Activated naive CD4-positive, alpha-beta T cell treated with anti-CD3 and anti-CD28 coated beads, Interleukin-2, amount 10 ng/mL, durations not matched to agents 7 days and 5 days (primary cell): ENCODE results near the gene LINGO4.

ENCODE experiments used
- CTCF ChIA-PET: fragments of 350-600 bp; sonication (Branson Sonifier 250); formaldehyde crosslinking; loops from one replicate; lab custom pipeline; 2021; ENCODE audit warnings: antibody characterized with exemption; lab: Charles Lee
- DNase-seq: peaks from one replicate; pipeline ENCODE4 v3.0.0-alpha.2; 2020
- H3K27ac Mint-ChIP-seq: one replicate; pipeline ENCODE4 v1.8.0; 2021; ENCODE audit warnings: mild to moderate bottlenecking, moderate library complexity, mixed read lengths
- H3K27me3 Mint-ChIP-seq: one replicate; pipeline ENCODE4 v1.8.0; 2021; ENCODE audit warnings: mild to moderate bottlenecking, mixed read lengths
- H3K36me3 Mint-ChIP-seq: one replicate; pipeline ENCODE4 v1.8.0; 2021; ENCODE audit warnings: mixed read lengths
- H3K4me1 Mint-ChIP-seq: one replicate; pipeline ENCODE4 v1.8.0; 2021; ENCODE audit warnings: mixed read lengths
- H3K4me3 Mint-ChIP-seq: one replicate; pipeline ENCODE4 v1.8.0; 2021; ENCODE audit warnings: mild to moderate bottlenecking, moderate library complexity, mixed read lengths
- H3K9me3 Mint-ChIP-seq: one replicate; pipeline ENCODE4 v1.8.0; 2021; ENCODE audit warnings: mixed read lengths

The LINGO4 gene

DNA sequence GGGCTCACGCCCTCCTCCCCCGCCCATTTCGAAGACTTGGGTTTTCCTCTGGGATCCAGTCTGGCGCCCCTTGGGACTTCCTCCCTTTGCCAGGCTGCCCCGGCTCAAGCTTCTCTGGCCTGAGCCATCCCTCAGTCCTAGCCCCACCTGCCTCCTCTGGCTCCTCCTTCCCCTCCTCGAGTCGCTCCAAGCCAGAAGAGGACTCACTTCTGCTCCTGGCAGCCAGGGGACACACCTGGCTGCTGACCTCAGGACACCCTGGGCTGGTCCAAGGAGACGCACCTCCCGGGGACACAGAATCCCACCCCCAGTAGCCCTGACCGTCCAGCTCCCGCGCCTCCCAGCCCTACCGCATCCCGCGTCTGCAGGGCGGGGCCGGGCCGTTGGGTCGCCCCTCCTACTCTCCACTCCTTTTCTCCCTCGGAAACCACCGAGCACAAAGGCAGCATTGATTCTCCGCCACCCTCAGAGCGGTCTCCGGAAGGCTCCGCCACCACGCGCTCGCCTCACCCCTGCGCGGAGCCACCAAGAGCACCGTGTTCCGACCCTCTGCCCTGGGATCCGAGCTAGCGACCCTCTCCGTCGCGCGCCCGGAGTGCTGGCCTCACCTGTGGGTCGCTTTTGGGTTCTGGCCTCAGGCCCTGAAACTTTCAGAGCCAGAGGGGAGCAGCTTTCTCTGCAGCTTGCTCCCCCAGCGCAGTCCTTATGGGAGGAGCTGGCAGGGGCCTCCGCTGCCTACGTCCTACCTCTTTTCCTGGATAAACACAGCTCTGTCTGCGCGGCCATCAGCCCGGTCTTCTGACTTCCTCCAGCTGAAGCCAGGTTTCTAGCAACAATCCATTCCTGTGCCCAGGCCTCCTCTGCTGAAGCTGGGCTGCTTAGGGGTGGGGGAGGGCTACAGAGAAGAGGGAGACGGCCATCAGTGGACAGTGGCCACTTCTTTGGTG is 34.5 kb upstream of the LINGO4 start, which contains the start of gene C2CD4D:
C2CD4D (minus strand) TSS at position 364 of the 947 bp plus-strand sequence. CDS start 831 bp downstream, outside the sequence.
- peak within 1 kb of the TSS; percentile 73 for H3K27ac Mint-ChIP-seq
- CTCF ChIA-PET, result interaction anchor here (1.0 to 1.6 kb wide), 5 partner anchors 9 to 105 kb away, joined by 3 to 5 read pairs (median 4); partner anchors contain the start of gene THEM5
- no peaks in the 10 kb centered on the region for H3K9me3 Mint-ChIP-seq
- no peaks in the 10 kb centered on the region for H3K36me3 Mint-ChIP-seq
- peaks cover 51% of the 10 kb centered on the region for H3K4me1 Mint-ChIP-seq
- DNase-seq, result peak; percentile 78
- peaks cover 44% of the 10 kb centered on the region for H3K27me3 Mint-ChIP-seq
- H3K4me3 Mint-ChIP-seq, result peak within 1 kb of the TSS; percentile 74

DNA sequence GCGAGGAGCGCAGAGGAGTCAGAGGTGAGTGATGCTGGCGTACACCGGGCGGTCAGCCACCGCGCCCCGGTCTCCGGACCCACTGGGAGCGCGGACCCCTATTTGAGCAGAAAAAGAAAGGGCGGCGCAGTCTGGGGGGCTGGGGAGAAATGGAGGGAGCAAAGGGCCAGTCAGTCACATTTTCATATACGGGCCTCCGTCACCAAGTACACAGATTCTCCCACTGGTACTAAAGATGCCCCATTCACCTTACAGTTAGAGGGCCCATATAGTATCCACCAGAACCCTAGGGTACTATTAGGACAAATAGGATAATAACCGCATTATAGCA is 33.8 kb upstream of the LINGO4 start:
- Mint-ChIP-seq H3K36me3 (no peaks in the 10 kb centered on the region), H3K9me3 (no peaks in the 10 kb centered on the region), H3K4me1 (peaks cover 55% of the 10 kb centered on the region), H3K27ac (peak overlapping the region; percentile 73), H3K27me3 (peaks cover 38% of the 10 kb centered on the region), H3K4me3 (peak overlapping the region; percentile 74)
- CTCF ChIA-PET, result interaction anchor here (1.2 to 1.6 kb wide), 2 partner anchors 8 to 42 kb away, joined by 4 read pairs; no protein-coding TSS in a partner anchor
- no peak for DNase-seq

DNA sequence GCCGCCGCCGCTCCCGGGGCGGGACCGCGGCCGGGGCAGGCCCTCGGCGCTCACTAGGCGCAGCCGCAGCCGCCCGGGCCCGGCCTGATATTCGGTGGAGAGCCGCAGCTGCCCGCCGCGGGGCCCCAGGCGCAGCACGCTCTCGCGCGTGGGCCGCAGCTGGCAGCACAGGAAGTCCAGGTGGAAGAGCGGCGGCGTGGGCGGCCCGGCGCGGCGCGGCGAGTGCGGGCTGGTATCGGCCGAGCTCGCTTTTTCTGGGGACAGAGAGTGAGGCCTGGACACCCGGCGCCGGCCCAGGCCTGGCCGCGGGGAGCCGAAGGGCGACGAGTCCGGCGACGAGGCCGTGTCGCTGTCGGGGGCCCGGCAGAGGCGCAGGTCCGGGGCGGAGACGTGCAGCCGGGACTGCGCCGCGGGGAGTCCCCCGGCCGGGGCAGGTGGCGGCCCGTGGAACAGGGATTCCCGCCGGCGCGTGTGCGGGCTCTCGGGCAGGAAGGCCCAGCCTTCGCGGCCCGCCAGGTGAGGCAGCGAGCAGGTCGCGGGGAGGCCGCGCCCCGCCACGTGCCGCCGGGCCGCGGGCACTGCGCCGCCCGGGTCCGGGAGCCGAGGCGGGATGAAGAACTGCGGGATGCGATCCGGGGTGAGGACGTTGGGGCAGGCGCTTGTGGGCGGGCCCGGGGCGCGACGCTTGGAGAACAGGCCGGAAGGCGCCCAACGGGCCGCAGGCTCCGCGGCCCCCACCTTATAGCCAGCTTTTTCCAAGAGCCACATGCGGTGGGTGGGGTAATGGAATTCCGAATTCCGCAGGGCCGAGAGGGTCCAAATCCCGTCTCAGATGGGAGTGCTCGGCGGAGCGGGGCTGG is 33.2 kb upstream of the LINGO4 start:
- CTCF ChIA-PET, result interaction anchor here (1.6 kb wide), 1 partner anchor 8 kb away, joined by 4 read pairs; no protein-coding TSS in a partner anchor
- Mint-ChIP-seq H3K4me1 (peaks cover 61% of the 10 kb centered on the region), H3K36me3 (no peaks in the 10 kb centered on the region), H3K9me3 (no peaks in the 10 kb centered on the region), H3K27ac (peak overlapping the region; percentile 73), H3K4me3 (peak overlapping the region; percentile 74), H3K27me3 (peaks cover 38% of the 10 kb centered on the region)
- peak; percentile 52 for DNase-seq

DNA sequence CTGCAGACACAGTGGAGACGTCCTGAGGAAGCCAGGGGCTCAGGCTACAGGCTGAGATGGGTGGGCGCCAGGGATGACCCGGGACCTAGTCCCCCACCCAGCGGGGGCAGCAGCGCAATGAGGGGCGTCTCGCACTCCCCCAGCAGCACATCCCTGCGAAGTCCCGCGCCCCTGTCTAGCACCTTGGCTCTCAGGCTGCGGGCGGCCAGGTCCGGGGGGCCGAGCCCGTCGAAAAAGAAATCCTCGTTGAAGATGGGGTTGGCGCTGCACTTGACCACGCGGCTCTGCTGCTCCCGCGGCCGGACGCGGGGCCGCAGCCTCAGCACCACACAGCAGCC is 32.6 kb upstream of the LINGO4 start:
- CTCF ChIA-PET, result interaction anchor here (2.2 kb wide), 1 partner anchor 145 kb away, joined by 10 read pairs; no protein-coding TSS in a partner anchor
- Mint-ChIP-seq H3K27me3 (peaks cover 38% of the 10 kb centered on the region), H3K4me1 (peaks cover 66% of the 10 kb centered on the region), H3K9me3 (no peaks in the 10 kb centered on the region), H3K36me3 (no peaks in the 10 kb centered on the region), H3K4me3 (peak overlapping the region; percentile 72), H3K27ac (peak overlapping the region; percentile 90)
- DNase-seq, result no peak

GRCh38 chr1:151837197-151837596 is 32.0 kb upstream of the LINGO4 start:
- peak; percentile 39 for DNase-seq
- H3K4me3 Mint-ChIP-seq, result peak overlapping the region; percentile 72
- peak overlapping the region; percentile 90 for H3K27ac Mint-ChIP-seq
- CTCF ChIA-PET, result interaction anchor here (0.6 to 3.0 kb wide), 25 partner anchors 9 to 536 kb away, joined by 3 to 14 read pairs (median 4); partner anchors contain the start of genes MRPL9 and TUFT1
- H3K9me3 Mint-ChIP-seq, result no peaks in the 10 kb centered on the region
- peaks cover 38% of the 10 kb centered on the region for H3K27me3 Mint-ChIP-seq
- peaks cover 70% of the 10 kb centered on the region for H3K4me1 Mint-ChIP-seq
- no peaks in the 10 kb centered on the region for H3K36me3 Mint-ChIP-seq

GRCh38 chr1:151835596-151835995 is 30.4 kb upstream of the LINGO4 start:
- H3K4me3 Mint-ChIP-seq, result no peak overlapping the region
- H3K4me1 Mint-ChIP-seq, result peaks cover 78% of the 10 kb centered on the region
- peaks cover 43% of the 10 kb centered on the region for H3K27me3 Mint-ChIP-seq
- H3K36me3 Mint-ChIP-seq, result no peaks in the 10 kb centered on the region
- no peak for DNase-seq
- H3K27ac Mint-ChIP-seq, result no peak overlapping the region
- no peaks in the 10 kb centered on the region for H3K9me3 Mint-ChIP-seq
- CTCF ChIA-PET, result interaction anchor here (0.6 to 3.0 kb wide), 23 partner anchors 13 to 535 kb away, joined by 3 to 14 read pairs (median 4); partner anchors contain the start of genes MRPL9, TDRKH and TUFT1

GRCh38 chr1:151834239-151834638 is 29.0 kb upstream of the LINGO4 start:
- Mint-ChIP-seq H3K4me1 (peaks cover 77% of the 10 kb centered on the region), H3K4me3 (no peak overlapping the region), H3K9me3 (no peaks in the 10 kb centered on the region), H3K36me3 (no peaks in the 10 kb centered on the region), H3K27ac (no peak overlapping the region), H3K27me3 (peaks cover 29% of the 10 kb centered on the region)
- DNase-seq, result no peak
- CTCF ChIA-PET, result interaction anchor here (1.1 to 3.0 kb wide), 6 partner anchors 13 to 390 kb away, joined by 3 to 14 read pairs (median 4); no protein-coding TSS in a partner anchor

- no peak for DNase-seq
- H3K27me3 Mint-ChIP-seq, result peaks cover 23% of the 10 kb centered on the region
- H3K4me1 Mint-ChIP-seq, result peaks cover 81% of the 10 kb centered on the region
- CTCF ChIA-PET, result interaction anchor here (1.1 to 1.2 kb wide), 2 partner anchors 15 to 226 kb away, joined by 3 read pairs; no protein-coding TSS in a partner anchor
- H3K36me3 Mint-ChIP-seq, result no peaks in the 10 kb centered on the region
- no peaks in the 10 kb centered on the region for H3K9me3 Mint-ChIP-seq
- H3K4me3 Mint-ChIP-seq, result no peak overlapping the region
- H3K27ac Mint-ChIP-seq, result no peak overlapping the region
These were observed 28.1 kb upstream of the LINGO4 start for GRCh38 chr1:151833172-151833900.

- no peaks in the 10 kb centered on the region for H3K9me3 Mint-ChIP-seq
- CTCF ChIA-PET, result interaction anchor here (0.6 to 1.2 kb wide), 2 partner anchors 95 to 226 kb away, joined by 3 read pairs; no protein-coding TSS in a partner anchor
- peaks cover 85% of the 10 kb centered on the region for H3K4me1 Mint-ChIP-seq
- DNase-seq, result no peak
- H3K27ac Mint-ChIP-seq, result no peak overlapping the region
- no peaks in the 10 kb centered on the region for H3K36me3 Mint-ChIP-seq
- H3K27me3 Mint-ChIP-seq, result peaks cover 16% of the 10 kb centered on the region
- no peak overlapping the region for H3K4me3 Mint-ChIP-seq
These were observed 27.2 kb upstream of the LINGO4 start for GRCh38 chr1:151832318-151832980.

- no peak for DNase-seq
- H3K9me3 Mint-ChIP-seq, result no peaks in the 10 kb centered on the region
- H3K4me1 Mint-ChIP-seq, result peaks cover 81% of the 10 kb centered on the region
- CTCF ChIA-PET, result interaction anchor here (0.9 kb wide), 1 partner anchor 67 kb away, joined by 3 read pairs; no protein-coding TSS in a partner anchor
- no peak within 1 kb of the TSS for H3K27ac Mint-ChIP-seq
- no peaks in the 10 kb centered on the region for H3K36me3 Mint-ChIP-seq
- no peak within 1 kb of the TSS for H3K4me3 Mint-ChIP-seq
- H3K27me3 Mint-ChIP-seq, result peaks cover 8% of the 10 kb centered on the region
These were observed 26.4 kb upstream of the LINGO4 start, which contains the start of gene RORC for GRCh38 chr1:151831605-151832004. RORC (minus strand) TSS chr1:151831802; CDS start chr1:151831764, 38 bp downstream.

DNA sequence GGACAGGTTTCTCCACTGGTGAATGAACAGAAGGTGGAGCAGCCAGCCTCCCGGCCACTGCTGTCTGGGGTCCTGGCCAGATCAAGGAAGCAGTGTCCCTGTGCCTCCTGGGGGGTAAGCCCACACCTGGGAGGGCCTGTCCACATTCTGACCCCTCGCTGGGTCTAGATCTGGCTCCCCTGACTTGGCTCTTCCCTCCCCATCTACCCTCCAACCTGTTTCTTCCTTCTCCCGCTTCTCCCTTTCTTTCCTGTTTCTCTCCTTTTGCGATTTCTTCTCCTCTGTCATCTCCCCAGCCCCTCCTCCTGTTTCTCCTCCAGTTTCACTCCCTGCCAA is 26.0 kb upstream of the LINGO4 start:
- Mint-ChIP-seq H3K27ac (no peak overlapping the region), H3K4me3 (no peak overlapping the region), H3K4me1 (peaks cover 81% of the 10 kb centered on the region), H3K9me3 (no peaks in the 10 kb centered on the region), H3K36me3 (no peaks in the 10 kb centered on the region), H3K27me3 (peaks cover 4% of the 10 kb centered on the region)
- no peak for DNase-seq
- CTCF ChIA-PET, result interaction anchor here (0.9 to 1.4 kb wide), 3 partner anchors 8 to 66 kb away, joined by 3 to 7 read pairs (median 4); partner anchors contain the start of gene C2CD4D

DNA sequence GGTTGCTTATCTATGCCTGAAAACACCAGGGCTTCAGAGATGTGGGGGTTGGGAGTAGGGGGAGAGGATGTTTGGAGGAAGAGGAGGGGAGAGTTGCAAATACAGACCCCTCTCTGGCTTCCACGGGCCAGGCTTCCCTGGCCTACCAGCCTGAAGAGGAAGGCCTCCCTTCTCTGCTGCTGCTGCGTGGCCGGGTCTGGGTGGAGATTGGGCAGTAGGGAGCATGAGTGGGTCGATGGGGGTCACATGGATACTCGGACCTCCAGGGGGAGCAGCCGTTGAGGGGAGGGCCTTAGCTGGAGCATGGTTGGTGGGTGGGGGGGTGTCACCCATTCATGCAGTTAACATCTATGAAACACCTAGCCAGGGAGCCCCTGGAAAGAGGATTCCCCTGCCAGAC is 24.8 kb upstream of the LINGO4 start:
- peaks cover 75% of the 10 kb centered on the region for H3K4me1 Mint-ChIP-seq
- no peak for DNase-seq
- CTCF ChIA-PET, result interaction anchor here (0.6 to 1.4 kb wide), 5 partner anchors 8 to 236 kb away, joined by 3 to 7 read pairs (median 4); partner anchors contain the start of genes C2CD4D and MRPL9
- peak overlapping the region; percentile 89 for H3K27ac Mint-ChIP-seq
- peaks cover 7% of the 10 kb centered on the region for H3K27me3 Mint-ChIP-seq
- no peaks in the 10 kb centered on the region for H3K36me3 Mint-ChIP-seq
- no peak overlapping the region for H3K4me3 Mint-ChIP-seq
- H3K9me3 Mint-ChIP-seq, result no peaks in the 10 kb centered on the region
